Measurements from ENCODE around the gene PSORS1C1. TPM values are rescaled to one million over a fixed set of nuclear protein-coding genes. Genes with fewer than 3 reads are reported as not detected.

The PSORS1C1 gene
- 4.2 to 5.7 TPM (median 4.4 TPM) in 5 replicates for total RNA-seq (2022; extraction: Qiagen RNA extraction)

GRCh38 chr6:31114541-31114878 is at the start of gene PSORS1C1:
Gene PSORS1C1 (plus strand): TSS chr6:31114800. CDS start chr6:31129633, 14,833 bp downstream.

DNA sequence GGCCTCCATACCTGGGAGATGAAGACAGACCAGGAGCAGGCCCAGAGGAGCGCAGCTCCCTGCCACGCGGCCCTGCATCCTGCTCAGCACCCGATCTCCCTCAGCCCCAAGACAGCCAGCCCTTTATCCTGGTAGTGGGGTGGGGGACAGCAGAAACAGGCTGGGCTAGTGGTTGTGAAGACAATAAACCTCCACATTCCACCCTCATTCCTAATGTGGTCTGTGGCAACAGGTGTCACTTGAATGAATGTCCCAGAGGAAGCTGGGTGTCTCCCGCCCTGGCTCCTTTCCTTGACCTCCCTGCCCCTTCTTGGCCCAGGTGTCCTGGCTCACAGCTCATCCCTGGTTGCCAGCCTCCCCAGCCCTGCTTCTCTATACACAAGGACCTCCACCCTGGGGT is 2.1 kb upstream of the PSORS1C1 start, which contains the start of gene C6orf15:
Gene C6orf15 (minus strand): TSS at position 98 of the 400 bp plus-strand sequence. CDS start 20 bp downstream, at position 78.

GRCh38 chr6:31120151-31120915 is 5.7 kb downstream of the PSORS1C1 start, which contains the start of gene CDSN:
Gene CDSN (minus strand): TSS chr6:31120446. CDS start chr6:31120419, 27 bp downstream.

DNA sequence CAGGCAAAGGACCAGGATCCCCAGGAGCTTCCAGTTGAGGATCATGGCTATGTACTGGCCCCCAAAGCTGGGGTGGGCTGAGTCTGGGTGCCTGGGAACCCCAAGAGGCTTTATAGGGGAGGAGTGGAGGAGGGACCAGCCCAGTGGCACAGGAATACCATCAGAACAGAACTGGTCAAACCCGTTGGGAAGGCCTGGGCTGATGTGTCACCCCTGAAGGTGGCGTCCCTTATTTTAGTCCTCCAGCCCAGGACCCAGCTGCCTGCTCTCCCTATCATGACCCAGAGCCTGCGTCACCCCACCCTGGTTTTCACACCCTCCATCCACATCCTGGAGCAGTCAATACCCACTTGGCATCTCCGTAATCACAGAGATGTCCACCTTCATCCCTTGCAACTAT is 24.4 kb downstream of the PSORS1C1 start, which contains the start of gene PSORS1C2:
Gene PSORS1C2 (minus strand): TSS at position 85 of the 400 bp plus-strand sequence. CDS start 40 bp downstream, at position 45.

GRCh38 chr6:31157513-31158139 is 43.0 kb downstream of the PSORS1C1 start, which contains the start of gene CCHCR1:
Gene CCHCR1 (minus strand): TSS chr6:31157802. CDS start chr6:31157600, 202 bp downstream.

DNA sequence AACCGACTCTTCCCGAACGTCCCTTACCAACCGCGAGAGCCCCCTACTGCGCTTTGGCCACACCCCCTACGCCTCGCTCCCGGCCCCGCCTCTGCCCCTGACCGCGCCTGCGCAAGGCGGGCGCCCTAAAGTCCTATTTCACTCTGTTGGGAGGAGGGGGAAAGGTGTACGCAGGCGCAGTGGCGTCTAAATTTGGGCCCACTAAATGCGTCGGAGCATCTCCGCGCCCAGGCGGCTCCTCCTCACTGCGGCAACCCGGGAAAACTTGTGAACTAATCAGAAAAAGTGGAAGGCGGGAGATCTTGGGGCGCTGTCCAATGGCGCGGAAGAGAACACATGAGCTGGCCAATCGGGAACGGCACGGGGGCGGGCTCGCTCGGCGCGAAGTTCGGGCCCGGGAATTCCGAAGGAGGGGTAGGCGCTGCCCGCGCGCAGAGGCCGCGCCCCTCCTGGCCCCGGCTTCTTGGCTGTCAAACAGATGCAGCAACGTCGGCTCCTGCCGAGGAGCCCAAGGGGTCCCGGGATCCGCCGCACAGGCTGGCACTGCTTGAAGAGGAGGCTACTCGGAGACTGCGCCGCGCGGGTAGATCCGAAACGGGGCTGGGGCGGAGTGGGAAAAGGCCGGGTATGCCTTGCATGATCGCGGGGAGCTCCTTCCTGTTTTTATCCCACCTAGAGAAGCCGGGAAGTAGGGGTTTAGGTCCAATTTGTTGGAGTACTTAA is 43.7 kb downstream of the PSORS1C1 start, which contains the start of gene TCF19:
Gene TCF19 (plus strand): TSS at position 450 of the 723 bp plus-strand sequence. CDS start 881 bp downstream, outside the sequence.

DNA sequence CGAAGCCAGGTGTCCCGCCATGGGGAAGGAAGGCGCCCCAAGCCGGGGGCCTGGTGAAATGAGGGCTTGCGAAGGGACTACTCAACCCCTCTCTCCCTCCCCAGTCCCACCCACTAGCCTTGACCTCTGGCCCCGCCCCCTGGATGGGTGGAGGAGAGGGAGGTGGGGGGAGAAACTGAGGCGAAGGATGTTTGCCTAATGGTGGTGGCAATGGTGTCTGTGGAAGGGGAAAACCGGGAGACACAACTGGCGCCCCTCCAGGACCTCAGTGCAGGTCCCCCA is 55.9 kb downstream of the PSORS1C1 start, which contains the start of gene POU5F1:
Gene POU5F1 (minus strand): TSS at position 83 of the 282 bp plus-strand sequence. CDS start 62 bp downstream, at position 21.

Other genes with a start within 250 kb of the PSORS1C1 start
- gene DDR1, start 230.3 kb upstream of the PSORS1C1 start, total RNA-seq (2022; extraction: Qiagen RNA extraction), result 51.1 to 64.4 TPM (median 58.1 TPM) in 5 replicates
- gene GTF2H4, start 206.6 kb upstream of the PSORS1C1 start, total RNA-seq (2022; extraction: Qiagen RNA extraction), result 18.1 to 21.8 TPM (median 20.4 TPM) in 5 replicates
- 11.3 to 16.0 TPM (median 14.6 TPM) in 5 replicates for gene VARS2, start 200.6 kb upstream of the PSORS1C1 start, total RNA-seq (2022; extraction: Qiagen RNA extraction)
- gene SFTA2, start 182.6 kb upstream of the PSORS1C1 start, total RNA-seq (2022; extraction: Qiagen RNA extraction), result 0.27 TPM in 1 of 5 replicates, not detected in the others
- 0.08 to 0.20 TPM (median 0.12 TPM) in 5 replicates for gene MUCL3, start 173.8 kb upstream of the PSORS1C1 start, total RNA-seq (2022; extraction: Qiagen RNA extraction)
- gene MUC21, start 131.1 kb upstream of the PSORS1C1 start, total RNA-seq (2022; extraction: Qiagen RNA extraction), result not detected in 5 replicates
- gene MUC22, start 104.3 kb upstream of the PSORS1C1 start, total RNA-seq (2022; extraction: Qiagen RNA extraction), result 0.03 TPM in 1 of 5 replicates, not detected in the others
- gene C6orf15, start 2.2 kb upstream of the PSORS1C1 start, total RNA-seq (2022; extraction: Qiagen RNA extraction), result not detected in 5 replicates
- 0.05 TPM in 1 of 5 replicates, not detected in the others for gene CDSN, start 5.6 kb downstream of the PSORS1C1 start, total RNA-seq (2022; extraction: Qiagen RNA extraction)
- not detected in 5 replicates for gene PSORS1C2, start 24.3 kb downstream of the PSORS1C1 start, total RNA-seq (2022; extraction: Qiagen RNA extraction)
- gene CCHCR1, start 43.0 kb downstream of the PSORS1C1 start, total RNA-seq (2022; extraction: Qiagen RNA extraction), result 6.2 to 7.8 TPM (median 7.3 TPM) in 5 replicates
- gene TCF19, start 43.8 kb downstream of the PSORS1C1 start, total RNA-seq (2022; extraction: Qiagen RNA extraction), result 13.4 to 15.6 TPM (median 14.8 TPM) in 5 replicates
- gene POU5F1, start 55.9 kb downstream of the PSORS1C1 start, total RNA-seq (2022; extraction: Qiagen RNA extraction), result 7.2 to 14.5 TPM (median 10.3 TPM) in 5 replicates
- gene HLA-C, start 157.3 kb downstream of the PSORS1C1 start, total RNA-seq (2022; extraction: Qiagen RNA extraction), result 40.6 to 57.1 TPM (median 52.8 TPM) in 5 replicates
- 22.1 to 33.1 TPM (median 23.8 TPM) in 5 replicates for gene HLA-B, start 242.4 kb downstream of the PSORS1C1 start, total RNA-seq (2022; extraction: Qiagen RNA extraction)

All from A549 treated with Mapracorat at 1 μM for 4 hours (cell line).